Mucosa of descending colon (tissue), 3 donors: Measurements from ENCODE around the gene MOB4. TPM values are rescaled to one million over a fixed set of nuclear protein-coding genes. Genes with fewer than 3 reads are reported as not detected.

Experiments
- ATAC-seq: fragments of 200-7000 bp; cut with Tn5 transposase; one replicate; pipeline ENCODE4 v1.9.1; 2020; ENCODE audit warnings: mild to moderate bottlenecking, moderate library complexity
- DNase-seq, 3 donors: peaks; one replicate each; pipeline ENCODE4 v3.0.0-alpha.2; 2020
- H3K36me3 ChIP-seq: fragments of 200-600 bp; one replicate; pipeline ENCODE4 v1.8.0; 2021; ENCODE audit warnings: low read depth, mild to moderate bottlenecking
- H3K4me1 ChIP-seq: fragments of 200-600 bp; one replicate; pipeline ENCODE4 v1.8.0; 2021; ENCODE audit warnings: low read depth, mild to moderate bottlenecking
- H3K4me3 ChIP-seq: fragments of 200-600 bp; one replicate; pipeline ENCODE4 v1.8.0; 2021; ENCODE audit warnings: mild to moderate bottlenecking
- H3K9me3 ChIP-seq: fragments of 200-600 bp; one replicate; pipeline ENCODE4 v1.8.0; 2021; ENCODE audit warnings: mild to moderate bottlenecking
- intact Hi-C, 2 donors: fragments of 100-400 bp; cut with DNase I in 1 of 2; cut with micrococcal nuclease in 1 of 2; formaldehyde crosslinking; loops; one replicate each; pipeline versions ENCODE4 v1.11.0 to v1.11.1; 2022; cut with DNase I, micrococcal nuclease
- total RNA-seq, 3 donors: library from RNA; stranded (reverse); fragmentation: NEBNext Ultra II Directional in 2 of 3; extraction: Animal tissue kit (Norgen Biotek cat#: 25700) in 2 of 3; gene quantifications; one replicate each; pipeline versions ENCODE4 v1.2.1 to v1.2.4, GENCODE V29; 2021 to 2023
- TF ChIP-seq, protein P1 (sequence below): fragments of 200-600 bp; IDR thresholded peaks from one replicate; pipeline ENCODE4 v1.8.0; 2022; ENCODE audit warnings: antibody characterized with exemption, mild to moderate bottlenecking
- donor health status: DM: no; HTN: no; CAD: no; lungs with moderate emphysema.
- donor health status: DM: no; HTN: no; CAD: no.
- donor health status: DM: no; HTN: yes; CAD: no.

MOB4 gene
- total RNA-seq, 3 donors from 2014 or later = 17.6 to 26.9 (median 26.4) TPM

GRCh38 chr2:197559681-197560080 lies 43.8 kb downstream of the MOB4 start:
- DNase-seq (no peak), ATAC-seq (no peak)
- TF ChIP-seq, protein P1, sequence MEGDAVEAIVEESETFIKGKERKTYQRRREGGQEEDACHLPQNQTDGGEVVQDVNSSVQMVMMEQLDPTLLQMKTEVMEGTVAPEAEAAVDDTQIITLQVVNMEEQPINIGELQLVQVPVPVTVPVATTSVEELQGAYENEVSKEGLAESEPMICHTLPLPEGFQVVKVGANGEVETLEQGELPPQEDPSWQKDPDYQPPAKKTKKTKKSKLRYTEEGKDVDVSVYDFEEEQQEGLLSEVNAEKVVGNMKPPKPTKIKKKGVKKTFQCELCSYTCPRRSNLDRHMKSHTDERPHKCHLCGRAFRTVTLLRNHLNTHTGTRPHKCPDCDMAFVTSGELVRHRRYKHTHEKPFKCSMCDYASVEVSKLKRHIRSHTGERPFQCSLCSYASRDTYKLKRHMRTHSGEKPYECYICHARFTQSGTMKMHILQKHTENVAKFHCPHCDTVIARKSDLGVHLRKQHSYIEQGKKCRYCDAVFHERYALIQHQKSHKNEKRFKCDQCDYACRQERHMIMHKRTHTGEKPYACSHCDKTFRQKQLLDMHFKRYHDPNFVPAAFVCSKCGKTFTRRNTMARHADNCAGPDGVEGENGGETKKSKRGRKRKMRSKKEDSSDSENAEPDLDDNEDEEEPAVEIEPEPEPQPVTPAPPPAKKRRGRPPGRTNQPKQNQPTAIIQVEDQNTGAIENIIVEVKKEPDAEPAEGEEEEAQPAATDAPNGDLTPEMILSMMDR = no peak
- Histone ChIP-seq H3K4me1 (no peaks in the 10 kb centered on the region), H3K9me3 (no peaks in the 10 kb centered on the region), H3K4me3 (no peak overlapping the region), H3K36me3 (no peaks in the 10 kb centered on the region)
- intact Hi-C loops = no loop called here

GRCh38 chr2:197560146-197560665 lies 44.3 kb downstream of the MOB4 start:
- no peak overlapping the region for H3K4me3 ChIP-seq
- no peaks in the 10 kb centered on the region for H3K36me3 ChIP-seq
- DNase-seq = no peak
- no peak for ATAC-seq
- intact Hi-C loops = no loop called here
- no peaks in the 10 kb centered on the region for H3K9me3 ChIP-seq
- H3K4me1 ChIP-seq = no peaks in the 10 kb centered on the region
- TF ChIP-seq, protein P1 = no peak

DNA sequence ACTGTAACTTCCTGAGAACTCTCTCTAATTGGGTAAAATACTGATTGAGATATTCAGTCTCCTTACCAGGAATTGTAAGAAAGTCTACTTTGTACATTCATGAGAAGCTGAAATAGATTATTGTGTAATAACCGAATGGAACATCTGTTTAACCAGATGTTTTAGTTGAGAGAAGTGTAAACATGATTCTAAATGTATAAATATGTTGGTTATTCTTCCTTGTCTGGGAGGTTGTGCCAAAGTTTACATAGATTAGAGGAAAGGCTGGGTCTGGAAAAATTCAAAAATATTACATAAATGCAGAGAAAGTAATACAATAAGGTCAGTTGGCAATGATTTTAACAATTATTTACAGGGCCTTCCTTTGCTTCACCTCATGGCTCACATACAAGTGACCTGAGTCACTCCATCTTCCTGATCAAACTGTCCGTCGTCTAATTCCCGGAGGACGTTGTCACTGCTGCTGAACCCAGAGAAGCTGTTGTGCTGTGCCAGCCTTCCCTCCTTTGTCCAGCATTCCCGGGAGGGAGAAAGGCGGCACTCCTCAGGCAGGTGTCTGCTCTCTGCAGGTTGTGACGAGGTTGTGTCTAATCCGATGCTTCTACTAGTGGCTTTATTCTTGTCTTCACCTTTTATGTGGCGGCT lies 55.9 kb downstream of the MOB4 start:
- intact Hi-C loops = no loop called here
- H3K4me1 ChIP-seq = no peaks in the 10 kb centered on the region
- H3K4me3 ChIP-seq = no peak overlapping the region
- no peaks in the 10 kb centered on the region for H3K36me3 ChIP-seq
- DNase-seq (no peak), ATAC-seq (no peak)
- H3K9me3 ChIP-seq = peaks cover 13% of the 10 kb centered on the region
- TF ChIP-seq, protein P1 = no peak

- intact Hi-C loops = no loop called here
- DNase-seq = no peak
- Histone ChIP-seq H3K4me1 (no peaks in the 10 kb centered on the region), H3K9me3 (peaks cover 13% of the 10 kb centered on the region), H3K36me3 (no peaks in the 10 kb centered on the region), H3K4me3 (no peak overlapping the region)
- no peak for ATAC-seq
- TF ChIP-seq, protein P1 = no peak
Observed at GRCh38 chr2:197573608-197574007, 57.7 kb downstream of the MOB4 start.

DNA sequence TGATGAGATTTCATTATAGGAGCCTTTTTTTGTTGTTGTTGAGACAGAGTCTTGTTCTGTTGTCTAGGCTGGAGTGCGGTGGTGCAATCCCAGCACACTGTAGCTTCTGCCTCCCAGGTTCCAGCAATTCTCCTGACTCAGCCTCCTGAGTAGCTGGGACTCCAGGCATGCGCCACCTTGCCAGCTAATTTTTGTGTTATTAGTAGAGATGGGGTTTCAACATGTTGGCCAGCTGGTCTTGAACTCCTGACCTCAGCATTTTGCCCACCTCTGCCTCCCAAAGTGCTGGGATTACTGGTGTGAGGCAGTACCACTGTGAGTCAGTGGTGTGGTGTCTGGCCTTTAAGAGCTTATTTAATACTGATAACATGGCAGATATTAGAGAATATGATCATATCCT lies 60.1 kb downstream of the MOB4 start:
- Histone ChIP-seq H3K4me3 (no peak overlapping the region), H3K9me3 (peaks cover 13% of the 10 kb centered on the region), H3K36me3 (no peaks in the 10 kb centered on the region), H3K4me1 (no peaks in the 10 kb centered on the region)
- no peak for DNase-seq
- intact Hi-C loops = no loop called here
- TF ChIP-seq, protein P1 = no peak
- ATAC-seq = no peak
